ENCODE results near the gene STRN. TPM values are rescaled to one million over a fixed set of nuclear protein-coding genes. Genes with fewer than 3 reads are reported as not detected.
"Not testable (repeated sequence)": the region's sequence is repeated elsewhere in the genome, so short reads cannot be mapped to it uniquely, and the experiment has no call there.

STRN gene, protein sequence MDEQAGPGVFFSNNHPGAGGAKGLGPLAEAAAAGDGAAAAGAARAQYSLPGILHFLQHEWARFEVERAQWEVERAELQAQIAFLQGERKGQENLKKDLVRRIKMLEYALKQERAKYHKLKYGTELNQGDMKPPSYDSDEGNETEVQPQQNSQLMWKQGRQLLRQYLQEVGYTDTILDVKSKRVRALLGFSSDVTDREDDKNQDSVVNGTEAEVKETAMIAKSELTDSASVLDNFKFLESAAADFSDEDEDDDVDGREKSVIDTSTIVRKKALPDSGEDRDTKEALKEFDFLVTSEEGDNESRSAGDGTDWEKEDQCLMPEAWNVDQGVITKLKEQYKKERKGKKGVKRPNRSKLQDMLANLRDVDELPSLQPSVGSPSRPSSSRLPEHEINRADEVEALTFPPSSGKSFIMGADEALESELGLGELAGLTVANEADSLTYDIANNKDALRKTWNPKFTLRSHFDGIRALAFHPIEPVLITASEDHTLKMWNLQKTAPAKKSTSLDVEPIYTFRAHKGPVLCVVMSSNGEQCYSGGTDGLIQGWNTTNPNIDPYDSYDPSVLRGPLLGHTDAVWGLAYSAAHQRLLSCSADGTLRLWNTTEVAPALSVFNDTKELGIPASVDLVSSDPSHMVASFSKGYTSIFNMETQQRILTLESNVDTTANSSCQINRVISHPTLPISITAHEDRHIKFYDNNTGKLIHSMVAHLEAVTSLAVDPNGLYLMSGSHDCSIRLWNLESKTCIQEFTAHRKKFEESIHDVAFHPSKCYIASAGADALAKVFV
- 10 to 100 TPM in 5 of 8 experiments, 1 to 10 TPM in 3; 9.0 to 20.0 (median 10.5) TPM for total RNA-seq

DNA sequence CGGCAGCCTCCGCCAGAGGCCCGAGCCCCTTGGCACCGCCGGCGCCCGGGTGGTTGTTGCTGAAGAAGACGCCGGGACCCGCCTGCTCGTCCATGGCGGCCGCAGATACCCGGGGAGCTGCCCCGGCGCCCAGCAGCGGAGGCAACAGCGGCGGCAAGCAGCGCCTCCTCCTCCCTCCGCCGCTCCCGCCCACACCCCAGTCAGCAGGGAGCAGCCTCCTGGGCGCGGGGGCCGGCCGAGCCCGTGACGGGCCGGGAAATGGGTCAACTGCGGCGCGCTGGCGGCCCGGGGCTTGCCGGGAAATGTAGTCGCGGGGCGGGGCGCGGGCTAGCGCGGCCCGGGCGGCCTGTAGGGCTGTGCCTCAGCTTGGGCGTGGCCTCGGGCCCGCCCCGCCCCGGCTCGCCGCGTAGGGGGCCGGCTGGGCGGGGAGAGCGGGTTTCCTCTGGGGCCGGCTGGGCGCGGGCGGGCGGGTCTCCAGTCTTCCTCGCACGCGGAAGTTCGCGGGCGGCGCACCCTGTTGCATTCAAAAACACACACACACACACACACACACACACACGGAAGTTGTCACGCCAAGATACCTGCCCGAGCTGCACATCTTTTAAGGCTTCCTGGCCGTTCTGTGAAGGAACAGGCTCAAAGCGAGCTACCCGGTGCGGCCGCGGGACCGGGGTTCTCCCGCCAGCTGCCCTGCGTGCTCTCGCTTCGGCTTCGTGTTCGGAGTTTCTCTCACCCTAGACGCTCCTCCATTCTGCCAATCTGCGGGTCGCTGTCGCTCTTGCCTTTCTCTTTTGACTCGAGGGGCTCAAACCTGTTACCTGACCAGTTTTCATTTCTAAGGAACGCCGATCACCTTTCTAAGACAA, at the start of gene STRN:
Gene STRN (minus strand): TSS at position 167 of the 866 bp plus-strand sequence. CDS start 73 bp downstream, at position 94.
- in situ Hi-C loops (cut with MboI; ENCODE audit: low pct_unique_long_range_greater_than_20kb in 2 of 9, low sequenced_read_pairs in 9 of 9, unreplicated experiment in 9 of 9), result no loop called here
- peak; percentile 89 to 97 (median 96) for ATAC-seq (replicated peaks in 6 of 8)
- Histone ChIP-seq H3K4me3 (peak within 1 kb of the TSS; percentile 71 to 97 (median 87)), H3K4me1 (replicated peaks in 1 of 2) (peaks cover 0 to 5% of the 10 kb centered on the region in 2 donors), H3K27ac (peak within 1 kb of the TSS; percentile 60 to 76)
- WGBS, 10 experiments, result 0 to 10% (median 0%) methylated on average over 1 to 11 of the region's 91 CpGs; no CpG with 5 or more reads in 3 of the 10 experiments

DNA sequence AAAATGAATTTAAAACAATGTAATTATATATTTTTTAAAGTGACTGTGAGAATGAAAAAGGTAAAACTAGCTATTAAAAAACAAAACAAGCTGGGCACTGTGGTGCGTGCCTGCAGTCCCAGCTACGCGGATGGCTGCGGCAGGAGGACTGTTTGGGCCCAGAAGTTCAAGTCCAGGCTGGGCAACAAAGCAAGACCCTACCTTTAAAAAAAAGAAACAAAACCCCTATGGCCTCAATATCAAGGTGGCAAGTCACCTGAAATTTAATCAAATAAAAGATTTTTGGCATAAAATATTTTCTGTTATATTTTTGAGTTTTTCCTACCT, 46.9 kb upstream of the STRN start:
- no peak overlapping the region for H3K27ac ChIP-seq
- ATAC-seq (replicated peaks in 6 of 8), result no peak
- no peaks in the 10 kb centered on the region for H3K4me1 ChIP-seq (replicated peaks in 1 of 2)
- WGBS, 10 experiments, result 87 to 100% (median 96%) methylated on average over 1 to 4 of the region's 4 CpGs; no CpG with 5 or more reads in 2 of the 10 experiments
- no peak overlapping the region for H3K4me3 ChIP-seq
- in situ Hi-C loops (cut with MboI; ENCODE audit: low pct_unique_long_range_greater_than_20kb in 2 of 9, low sequenced_read_pairs in 9 of 9, unreplicated experiment in 9 of 9), result no loop called here

DNA sequence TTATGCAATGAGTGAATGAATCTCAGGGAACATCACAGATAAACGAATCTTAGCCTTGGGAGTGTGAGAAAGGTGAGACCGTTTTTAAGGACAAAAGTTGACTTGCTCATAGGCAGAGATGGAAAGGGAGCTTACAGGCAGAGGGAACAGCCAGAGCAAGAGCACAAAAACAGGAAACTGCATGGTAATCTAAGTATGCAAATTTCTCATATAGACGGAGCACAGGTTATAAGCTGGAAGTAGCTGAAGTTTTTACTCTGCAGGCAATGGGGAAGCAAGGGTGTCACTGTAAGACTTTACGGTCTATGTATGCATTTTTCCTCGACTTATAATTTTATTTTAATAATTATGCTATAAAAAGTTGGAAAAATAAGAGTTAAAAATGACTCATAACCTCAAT, 44.8 kb upstream of the STRN start:
- in situ Hi-C loops (cut with MboI; ENCODE audit: low pct_unique_long_range_greater_than_20kb in 2 of 9, low sequenced_read_pairs in 9 of 9, unreplicated experiment in 9 of 9), result no loop called here
- Histone ChIP-seq H3K27ac (no peak overlapping the region), H3K4me1 (replicated peaks in 1 of 2) (no peaks in the 10 kb centered on the region), H3K4me3 (no peak overlapping the region)
- WGBS, 10 experiments, result 61 to 96% (median 85%) methylated on average over 3 to 5 of the region's 5 CpGs; no CpG with 5 or more reads in 1 of the 10 experiments
- ATAC-seq (replicated peaks in 6 of 8), result no peak

DNA sequence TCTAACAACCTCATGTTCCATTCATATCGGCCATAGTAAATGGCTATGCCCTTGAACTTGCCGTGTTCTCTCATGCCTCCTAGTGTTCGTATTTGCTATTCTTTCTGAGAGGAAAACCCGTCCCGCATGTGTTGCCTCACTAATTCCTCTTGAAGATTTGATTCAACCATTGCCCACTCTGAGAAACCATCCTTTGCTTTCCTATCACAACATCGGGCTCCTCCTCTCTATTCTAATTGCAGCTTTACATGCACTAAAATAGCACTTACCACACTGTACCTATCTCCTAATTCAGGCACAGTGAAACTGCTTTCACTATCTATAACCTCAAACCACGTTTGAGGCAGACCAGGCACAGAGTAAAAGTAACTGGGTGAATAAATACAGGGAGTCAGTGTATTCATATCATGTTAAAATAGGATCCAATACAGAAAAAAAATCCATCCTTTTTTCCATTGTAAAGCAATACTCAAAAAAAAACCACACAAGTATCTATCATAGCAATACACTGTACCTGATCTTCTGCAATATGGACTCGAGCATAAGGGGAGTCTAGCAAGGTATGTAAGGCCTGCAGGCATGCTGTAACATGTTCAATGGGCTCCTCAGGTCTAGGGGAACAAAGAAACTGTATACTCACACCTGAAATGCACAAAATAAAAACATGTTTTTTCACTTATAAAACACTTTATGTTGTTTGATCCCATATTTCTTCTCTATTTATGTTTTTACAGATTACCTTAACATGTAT, 39.0 kb upstream of the STRN start:
- Histone ChIP-seq H3K27ac (no peak overlapping the region), H3K4me3 (no peak overlapping the region), H3K4me1 (replicated peaks in 1 of 2) (no peaks in the 10 kb centered on the region)
- WGBS, 10 experiments, result 63 to 91% (median 86%) methylated on average over 4 to 8 of the region's 8 CpGs; no CpG with 5 or more reads in 1 of the 10 experiments
- peak in 2 of 8 experiments; percentile 60 to 68 for ATAC-seq (replicated peaks in 6 of 8)
- in situ Hi-C loops (cut with MboI; ENCODE audit: low pct_unique_long_range_greater_than_20kb in 2 of 9, low sequenced_read_pairs in 9 of 9, unreplicated experiment in 9 of 9), result no loop called here

DNA sequence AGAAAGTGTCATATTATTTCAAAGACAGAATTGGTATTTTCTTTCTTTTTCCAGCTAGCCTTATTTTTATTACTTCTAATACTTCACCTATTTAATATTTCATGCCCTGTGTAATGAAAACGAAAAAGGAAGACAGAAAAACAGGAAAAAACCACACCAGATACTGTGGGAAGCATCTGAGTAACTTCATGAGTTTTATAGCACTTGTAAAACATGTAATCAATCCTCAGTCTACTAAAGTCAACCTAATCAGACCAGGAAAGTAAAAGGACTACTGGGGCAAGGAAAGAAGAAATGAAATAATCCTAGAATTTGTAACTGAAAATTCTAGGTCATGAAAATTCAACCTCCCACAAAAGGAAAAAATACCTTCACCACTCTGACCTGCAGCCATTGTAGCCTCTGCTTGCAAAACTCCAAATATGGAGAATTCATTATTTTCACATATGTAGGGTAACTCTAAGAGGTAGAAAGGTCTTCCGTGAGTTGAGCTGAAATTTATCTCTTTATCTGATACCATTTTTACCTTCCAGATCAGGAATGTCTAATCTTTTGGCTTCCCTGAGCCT, 34.7 kb upstream of the STRN start:
- in situ Hi-C loops (cut with MboI; ENCODE audit: low pct_unique_long_range_greater_than_20kb in 2 of 9, low sequenced_read_pairs in 9 of 9, unreplicated experiment in 9 of 9), result no loop called here
- Histone ChIP-seq H3K4me3 (no peak overlapping the region), H3K4me1 (replicated peaks in 1 of 2) (no peaks in the 10 kb centered on the region), H3K27ac (no peak overlapping the region)
- ATAC-seq (replicated peaks in 6 of 8), result no peak
- WGBS, 10 experiments, result 55 to 85% (median 73%) methylated on average over 1 to 2 of the region's 2 CpGs; no CpG with 5 or more reads in 1 of the 10 experiments

DNA sequence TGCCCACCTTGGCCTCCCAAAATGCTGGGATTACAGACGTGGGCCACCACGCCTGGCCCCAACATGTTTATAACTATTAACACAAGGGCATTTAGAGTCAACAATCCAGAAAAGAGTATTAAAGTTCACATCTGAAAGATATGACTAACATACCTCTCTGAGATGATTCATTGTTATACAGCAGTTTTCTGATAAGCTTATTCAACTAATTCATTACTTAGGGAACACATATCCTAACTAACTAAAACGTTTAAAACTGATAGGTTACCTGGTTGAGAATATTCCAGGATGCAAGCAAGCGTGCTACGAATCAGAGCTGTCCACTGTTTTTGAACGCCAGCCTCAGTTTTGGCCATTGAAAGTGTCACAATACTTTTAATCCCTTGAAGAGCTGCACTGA, 34.0 kb upstream of the STRN start:
- Histone ChIP-seq H3K4me3 (no peak overlapping the region), H3K27ac (no peak overlapping the region), H3K4me1 (replicated peaks in 1 of 2) (no peaks in the 10 kb centered on the region)
- in situ Hi-C loops (cut with MboI; ENCODE audit: low pct_unique_long_range_greater_than_20kb in 2 of 9, low sequenced_read_pairs in 9 of 9, unreplicated experiment in 9 of 9), result no loop called here
- no peak for ATAC-seq (replicated peaks in 6 of 8)
- WGBS, 10 experiments, result 80 to 100% (median 90%) methylated on average over 1 to 5 of the region's 6 CpGs; no CpG with 5 or more reads in 3 of the 10 experiments

DNA sequence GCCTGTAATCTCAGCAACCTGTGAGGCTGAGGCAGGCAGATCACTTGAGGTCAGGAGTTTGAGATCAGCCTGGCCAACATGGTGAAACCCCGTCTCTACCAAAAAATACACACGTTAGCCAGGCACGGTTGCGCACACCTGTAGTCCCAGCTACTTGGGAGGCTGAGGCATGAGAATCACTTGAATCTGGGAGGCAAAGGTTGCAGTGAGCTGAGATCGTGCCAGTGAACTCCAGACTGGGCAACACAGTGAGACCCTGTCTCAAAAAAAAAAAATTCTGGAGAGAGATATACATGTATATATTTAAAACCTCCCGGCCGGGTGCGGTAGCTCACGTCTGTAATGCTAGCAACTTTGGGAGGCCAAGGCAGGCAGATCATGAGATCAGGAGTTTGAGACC, 33.1 kb upstream of the STRN start:
- ATAC-seq (replicated peaks in 6 of 8); H3K27ac ChIP-seq; H3K4me3 ChIP-seq; H3K4me1 ChIP-seq (replicated peaks in 1 of 2); in situ Hi-C loops (cut with MboI; ENCODE audit: low pct_unique_long_range_greater_than_20kb in 2 of 9, low sequenced_read_pairs in 9 of 9, unreplicated experiment in 9 of 9): not testable (repeated sequence)
- 80 to 100% (median 100%) methylated on average over 1 to 7 of the region's 9 CpGs; no CpG with 5 or more reads in 3 of the 10 experiments for WGBS, 10 experiments

DNA sequence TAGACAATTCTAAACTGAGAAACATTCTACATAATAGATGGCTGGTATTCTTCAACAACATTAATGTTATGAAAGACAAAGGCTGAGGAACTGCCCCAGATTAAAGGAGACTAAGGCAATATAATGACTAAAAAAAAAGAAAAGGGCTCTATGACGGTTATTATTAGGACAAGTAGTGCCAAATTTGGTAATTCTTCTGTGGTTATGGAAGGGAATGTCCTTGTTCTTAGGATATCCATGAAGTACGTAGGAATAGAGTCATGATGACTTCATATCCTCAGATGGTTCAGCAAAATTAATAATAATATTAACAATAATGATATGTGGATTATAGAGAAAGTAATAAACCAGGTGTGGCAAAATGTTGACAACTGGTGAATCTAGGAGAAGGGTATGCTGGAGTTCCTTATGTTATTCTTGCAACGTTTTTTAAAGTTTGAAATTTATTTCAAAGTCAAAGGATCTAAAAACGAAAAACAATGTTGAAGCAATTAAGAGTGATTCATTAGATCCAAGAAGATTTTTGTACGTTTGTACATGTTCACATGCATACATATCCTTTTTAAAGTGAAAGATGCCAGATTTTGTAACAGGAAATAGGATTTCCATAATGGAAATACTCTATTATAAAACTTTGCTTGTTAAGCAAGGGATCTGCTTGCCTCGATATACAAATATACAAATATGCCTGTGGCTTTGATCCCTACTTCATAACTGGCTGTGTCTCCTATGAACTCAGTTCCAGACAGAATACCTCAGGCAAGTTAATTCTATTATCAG, 27.7 kb upstream of the STRN start:
- in situ Hi-C loops (cut with MboI; ENCODE audit: low pct_unique_long_range_greater_than_20kb in 2 of 9, low sequenced_read_pairs in 9 of 9, unreplicated experiment in 9 of 9), result no loop called here
- WGBS, 10 experiments, result 14 to 94% (median 88%) methylated on average over 3 to 6 of the region's 6 CpGs
- Histone ChIP-seq H3K27ac (no peak overlapping the region), H3K4me3 (no peak overlapping the region), H3K4me1 (replicated peaks in 1 of 2) (no peaks in the 10 kb centered on the region)
- ATAC-seq (replicated peaks in 6 of 8), result peak in 1 of 8 experiments; percentile 21

DNA sequence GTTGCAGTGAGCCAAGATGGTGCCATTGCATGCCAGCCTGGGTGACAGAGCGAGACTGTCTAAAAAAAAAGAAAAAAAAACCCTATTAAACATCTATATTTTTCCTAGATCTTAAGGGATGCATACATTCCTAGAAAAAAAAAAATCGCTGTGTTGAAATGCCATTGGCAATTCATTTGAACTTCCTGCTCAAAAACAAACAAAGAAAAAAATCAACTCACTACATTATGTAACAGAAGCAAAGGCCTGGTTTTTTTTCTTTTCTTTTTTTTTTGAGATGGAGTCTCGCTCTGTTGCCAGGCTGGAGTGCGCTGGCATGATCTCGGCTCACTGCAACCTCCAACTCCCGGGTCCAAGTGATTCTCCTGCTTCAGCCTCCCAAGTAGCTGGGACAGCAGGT, 21.7 kb upstream of the STRN start:
- 67 to 100% (median 93%) methylated on average over 1 to 5 of the region's 6 CpGs; no CpG with 5 or more reads in 2 of the 10 experiments for WGBS, 10 experiments
- H3K27ac ChIP-seq, result no peak overlapping the region
- in situ Hi-C loops (cut with MboI; ENCODE audit: low pct_unique_long_range_greater_than_20kb in 2 of 9, low sequenced_read_pairs in 9 of 9, unreplicated experiment in 9 of 9), result no loop called here
- no peaks in the 10 kb centered on the region for H3K4me1 ChIP-seq (replicated peaks in 1 of 2)
- H3K4me3 ChIP-seq, result no peak overlapping the region
- no peak for ATAC-seq (replicated peaks in 6 of 8)

DNA sequence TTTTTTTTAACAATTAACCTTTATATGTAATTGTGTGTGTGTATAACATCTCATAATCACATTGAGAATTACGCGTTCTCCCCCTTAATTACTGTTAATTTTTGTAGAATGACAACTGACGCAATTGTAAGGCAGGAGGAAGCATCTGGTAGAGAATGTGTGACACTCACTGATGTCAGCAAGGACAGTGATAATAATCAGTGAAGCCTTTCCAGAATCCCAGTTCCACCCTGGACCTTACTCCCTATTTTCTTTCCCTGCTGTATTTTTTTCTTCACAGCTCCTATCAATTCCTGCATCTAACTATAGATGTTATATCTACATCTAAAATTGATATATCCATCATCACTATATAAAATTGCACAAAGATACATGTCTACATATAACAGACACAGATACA, 16.1 kb upstream of the STRN start:
- WGBS, 10 experiments, result 66 to 100% (median 93%) methylated on average over 2 to 3 of the region's 3 CpGs; no CpG with 5 or more reads in 1 of the 10 experiments

DNA sequence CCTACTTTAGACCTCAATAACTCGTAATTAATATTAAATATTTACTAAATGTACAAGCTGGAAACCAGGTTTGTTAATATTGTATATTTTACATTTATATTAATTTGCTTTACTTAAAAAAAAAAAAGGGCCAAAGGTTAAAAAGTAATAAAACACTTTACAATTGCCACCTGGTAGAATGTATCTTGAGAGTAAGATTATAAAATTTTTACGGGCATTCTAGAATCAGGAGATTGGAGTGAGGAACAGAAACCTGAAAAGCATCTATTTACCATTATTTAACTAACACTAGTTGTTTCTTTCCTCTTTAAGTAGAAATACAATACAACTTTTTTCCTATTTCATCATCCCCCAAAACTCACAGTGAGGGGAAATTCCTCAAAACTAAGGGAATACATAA, 15.6 kb upstream of the STRN start:
- 80 to 100% (median 92%) methylated on average over 1 to 2 of the region's 2 CpGs; no CpG with 5 or more reads in 1 of the 10 experiments for WGBS, 10 experiments
- Histone ChIP-seq H3K27ac (no peak overlapping the region), H3K4me3 (no peak overlapping the region), H3K4me1 (replicated peaks in 1 of 2) (no peaks in the 10 kb centered on the region)
- no peak for ATAC-seq (replicated peaks in 6 of 8)
- in situ Hi-C loops (cut with MboI; ENCODE audit: low pct_unique_long_range_greater_than_20kb in 2 of 9, low sequenced_read_pairs in 9 of 9, unreplicated experiment in 9 of 9), result no loop called here

More for the DNA sequence above, 16.1 kb upstream of the STRN start:
- no peaks in the 10 kb centered on the region for H3K4me1 ChIP-seq (replicated peaks in 1 of 2)
- ATAC-seq (replicated peaks in 6 of 8), result no peak
- H3K4me3 ChIP-seq, result no peak overlapping the region
- H3K27ac ChIP-seq, result no peak overlapping the region
- in situ Hi-C loops (cut with MboI; ENCODE audit: low pct_unique_long_range_greater_than_20kb in 2 of 9, low sequenced_read_pairs in 9 of 9, unreplicated experiment in 9 of 9), result no loop called here
